Prostate gland (tissue), 2 donors: Measurements from ENCODE around the gene SRPX2. TPM values are rescaled to one million over a fixed set of nuclear protein-coding genes. Genes with fewer than 3 reads are reported as not detected.

ENCODE experiments used
- DNase-seq: peaks from one replicate; pipeline ENCODE4 v3.0.0-alpha.2; 2019; ENCODE audit warnings: low spot score
- H3K27ac ChIP-seq, 2 donors: fragments of 200-600 bp; sonication (generic); 2 replicates each; pipeline ENCODE4 v1.5.1; 2017 to 2019
- H3K27me3 ChIP-seq: fragments of 200-600 bp; sonication (generic); replicated peaks from 2 replicates; pipeline ENCODE4 v1.5.1; 2019; ENCODE audit not compliant: insufficient read depth
- H3K36me3 ChIP-seq, 2 donors: fragments of 200-600 bp; sonication (generic); 1 replicate in 1 of 2; 2 replicates in 1 of 2; pipeline versions ENCODE4 v1.5.1 to v1.8.1; 2017 to 2019
- H3K4me1 ChIP-seq: fragments of 200-600 bp; sonication (generic); replicated peaks from 2 replicates; pipeline ENCODE4 v1.5.1; 2019
- H3K4me3 ChIP-seq, 2 donors: fragments of 200-600 bp; sonication (generic); 2 replicates each; pipeline ENCODE4 v1.5.1; 2017 to 2019
- H3K9me3 ChIP-seq: fragments of 200-600 bp; sonication (generic); 2 replicates; pipeline ENCODE4 v1.5.1; 2017
- CTCF ChIP-seq, 4 experiments: fragments of 200-600 bp in 2 of 4; fragments of 450-650 bp in 2 of 4; sonication (generic) in 2 of 4; IDR thresholded peaks; 1 replicate in 3 of 4; 2 replicates in 1 of 4; pipeline ENCODE4 v1.5.1; 2016 to 2019; ENCODE audit warnings: antibody characterized with exemption in 4 of 4, mild to moderate bottlenecking in 2 of 4, moderate library complexity in 2 of 4
- POLR2A ChIP-seq: fragments of 450-650 bp; IDR thresholded peaks from one replicate; pipeline ENCODE4 v1.6.1; 2016; ENCODE audit warnings: antibody characterized with exemption, mild to moderate bottlenecking
- POLR2AphosphoS5 ChIP-seq: sonication (generic); formaldehyde crosslinking; IDR thresholded peaks from one replicate; pipeline ENCODE4 v1.6.1; 2017; ENCODE audit warnings: antibody characterized with exemption
- WGBS: methylation state at CpG from one replicate; pipeline ENCODE4 v1.1.5; 2018; 5-methylcytosine and 5-hydroxymethylcytosine counted together
- intact Hi-C: fragments of 100-400 bp; cut with DNase I; formaldehyde crosslinking; loops from one replicate; pipeline ENCODE4 v1.14.2; 2022
- total RNA-seq, 2 donors: library from RNA; depleted of rRNA; stranded (reverse); fragments of >200 nt; gene quantifications; one replicate each; pipeline ENCODE4 v1.1.0, GENCODE V29; 2016

SRPX2 gene
- total RNA-seq, 2 donors from 2014 or later, result 4.8 to 5.1 TPM

- H3K27me3 ChIP-seq, result no peaks in the 10 kb centered on the region
- intact Hi-C loops, result no loop called here
- DNase-seq, result no peak
- peak overlapping the region; percentile 45 to 67 for H3K27ac ChIP-seq
- no peaks in the 10 kb centered on the region for H3K4me1 ChIP-seq
- H3K9me3 ChIP-seq, result no peaks in the 10 kb centered on the region
- H3K4me3 ChIP-seq, result no peak overlapping the region
- no peak for TF ChIP-seq POLR2A
- TF ChIP-seq CTCF (IDR thresholded peaks at IDR 0.05), result no peak
- peak; percentile 26 for TF ChIP-seq POLR2AphosphoS5
- 63% methylated on average over 12 of the region's 12 CpGs for WGBS
- H3K36me3 ChIP-seq, result no peaks in the 10 kb centered on the region
These were observed 5.8 kb downstream of the SRPX2 start for GRCh38 chrX:100649550-100650356.

- DNase-seq, result no peak
- no peak overlapping the region for H3K4me3 ChIP-seq
- H3K27ac ChIP-seq, result no peak overlapping the region
- intact Hi-C loops, result no loop called here
- TF ChIP-seq POLR2AphosphoS5, result no peak
- no peak for TF ChIP-seq POLR2A
- no peak for TF ChIP-seq CTCF (IDR thresholded peaks at IDR 0.05)
- H3K9me3 ChIP-seq, result no peaks in the 10 kb centered on the region
- no peaks in the 10 kb centered on the region for H3K4me1 ChIP-seq
- no peaks in the 10 kb centered on the region for H3K27me3 ChIP-seq
- H3K36me3 ChIP-seq, result no peaks in the 10 kb centered on the region
- 100% methylated on average over 1 of the region's 1 CpG for WGBS
These were observed 6.8 kb downstream of the SRPX2 start for GRCh38 chrX:100650841-100651240.

- Histone ChIP-seq H3K9me3 (no peaks in the 10 kb centered on the region), H3K36me3 (no peaks in the 10 kb centered on the region), H3K27ac (no peak overlapping the region), H3K4me1 (no peaks in the 10 kb centered on the region), H3K27me3 (no peaks in the 10 kb centered on the region), H3K4me3 (no peak overlapping the region)
- no peak for TF ChIP-seq POLR2AphosphoS5
- TF ChIP-seq POLR2A, result no peak
- TF ChIP-seq CTCF (IDR thresholded peaks at IDR 0.05), result no peak
- intact Hi-C loops, result no loop called here
- DNase-seq, result no peak
- WGBS, result 86% methylated on average over 2 of the region's 2 CpGs
These were observed 8.3 kb downstream of the SRPX2 start for GRCh38 chrX:100652266-100652665.

- TF ChIP-seq POLR2A, result no peak
- TF ChIP-seq CTCF (IDR thresholded peaks at IDR 0.05), result no peak
- TF ChIP-seq POLR2AphosphoS5, result no peak
- no peaks in the 10 kb centered on the region for H3K9me3 ChIP-seq
- H3K36me3 ChIP-seq, result no peaks in the 10 kb centered on the region
- intact Hi-C loops, result no loop called here
- H3K27me3 ChIP-seq, result no peaks in the 10 kb centered on the region
- no peak overlapping the region for H3K4me3 ChIP-seq
- no peak for DNase-seq
- H3K27ac ChIP-seq, result no peak overlapping the region
- no peaks in the 10 kb centered on the region for H3K4me1 ChIP-seq
- 35% methylated on average over 3 of the region's 3 CpGs for WGBS
These were observed 10.3 kb downstream of the SRPX2 start for GRCh38 chrX:100654261-100654660.

- Histone ChIP-seq H3K9me3 (no peaks in the 10 kb centered on the region), H3K27me3 (no peaks in the 10 kb centered on the region), H3K36me3 (no peaks in the 10 kb centered on the region), H3K27ac (peak overlapping the region; percentile 45 to 74), H3K4me3 (no peak overlapping the region), H3K4me1 (no peaks in the 10 kb centered on the region)
- WGBS, result 14% methylated on average over 3 of the region's 3 CpGs
- intact Hi-C loops, result no loop called here
- no peak for TF ChIP-seq CTCF (IDR thresholded peaks at IDR 0.05)
- TF ChIP-seq POLR2A, result no peak
- TF ChIP-seq POLR2AphosphoS5, result peak; percentile 73
- peak; percentile 33 for DNase-seq
These were observed 15.0 kb downstream of the SRPX2 start for GRCh38 chrX:100658941-100659381.
